HG03139 (cell line): ENCODE results near the gene DNAH17.

ENCODE experiments used
- ATAC-seq: cut with Tn5 transposase; IDR thresholded peaks from one replicate; pipeline ENCODE4 v1.9.1; 2021; ENCODE audit not compliant: unreplicated experiment

DNAH17 gene

DNA sequence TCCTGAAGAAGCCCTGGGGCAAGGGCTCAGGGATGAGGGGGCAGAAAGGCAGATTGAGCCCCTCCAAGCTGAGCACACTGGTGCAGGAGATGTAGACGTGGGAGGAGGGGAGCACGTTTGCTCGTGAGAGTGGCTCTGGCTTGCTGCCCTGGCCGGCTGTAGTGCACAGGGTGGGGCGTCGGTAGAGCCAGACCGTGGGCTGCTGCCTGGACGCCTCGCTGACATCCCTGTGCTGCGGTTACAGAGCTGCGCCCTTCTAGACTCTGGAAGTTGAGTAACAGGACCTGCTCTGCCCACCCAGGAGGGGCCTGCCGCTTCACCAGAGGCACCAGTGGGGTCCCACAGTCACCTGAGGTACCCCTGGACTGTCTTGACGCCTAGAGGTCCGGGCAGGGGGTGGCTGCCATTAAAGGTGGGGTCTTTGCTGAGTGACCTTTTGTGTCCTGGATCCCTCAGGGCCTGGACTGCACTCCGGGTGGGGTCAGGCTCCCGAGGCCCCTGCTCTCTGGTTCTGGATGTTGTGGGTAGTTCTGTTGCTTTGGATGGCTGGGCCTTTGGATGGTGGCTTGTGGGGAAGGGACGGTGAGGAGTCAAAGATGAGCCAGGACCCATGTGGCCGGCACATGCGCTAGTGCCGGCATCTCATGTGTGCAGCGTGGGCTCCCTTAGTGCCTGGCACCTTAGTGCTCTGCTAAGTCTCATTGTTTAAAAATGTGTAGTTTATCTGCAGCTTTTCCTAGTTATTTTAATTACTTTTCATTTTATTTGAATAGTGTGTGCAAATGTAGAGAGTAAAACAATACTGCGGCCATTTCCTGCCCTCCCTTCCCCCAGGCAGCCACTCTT lies 157.0 kb downstream of the DNAH17 start:
- ATAC-seq = no peak

GRCh38 chr17:78418326-78419026 lies 158.7 kb downstream of the DNAH17 start:
- no peak for ATAC-seq

DNA sequence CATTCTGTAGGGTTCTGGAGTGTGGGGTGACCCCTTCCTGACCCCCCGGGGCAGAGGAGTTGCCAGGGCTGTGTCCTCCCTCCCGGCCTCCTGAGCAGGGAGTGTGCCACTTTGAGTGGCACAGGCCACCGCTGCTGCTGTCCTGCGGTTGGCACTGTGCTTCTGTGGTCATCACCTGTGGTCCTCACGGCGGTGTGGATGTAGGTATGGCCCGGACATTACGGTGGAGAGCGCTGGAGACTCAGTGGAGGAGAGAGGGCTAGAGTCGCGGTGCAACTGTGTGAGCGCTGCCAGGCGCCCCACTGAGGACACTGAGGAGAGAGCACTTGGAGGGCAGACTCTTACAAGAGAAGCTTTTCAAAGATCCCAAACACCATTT lies 159.7 kb downstream of the DNAH17 start:
- ATAC-seq = no peak

DNA sequence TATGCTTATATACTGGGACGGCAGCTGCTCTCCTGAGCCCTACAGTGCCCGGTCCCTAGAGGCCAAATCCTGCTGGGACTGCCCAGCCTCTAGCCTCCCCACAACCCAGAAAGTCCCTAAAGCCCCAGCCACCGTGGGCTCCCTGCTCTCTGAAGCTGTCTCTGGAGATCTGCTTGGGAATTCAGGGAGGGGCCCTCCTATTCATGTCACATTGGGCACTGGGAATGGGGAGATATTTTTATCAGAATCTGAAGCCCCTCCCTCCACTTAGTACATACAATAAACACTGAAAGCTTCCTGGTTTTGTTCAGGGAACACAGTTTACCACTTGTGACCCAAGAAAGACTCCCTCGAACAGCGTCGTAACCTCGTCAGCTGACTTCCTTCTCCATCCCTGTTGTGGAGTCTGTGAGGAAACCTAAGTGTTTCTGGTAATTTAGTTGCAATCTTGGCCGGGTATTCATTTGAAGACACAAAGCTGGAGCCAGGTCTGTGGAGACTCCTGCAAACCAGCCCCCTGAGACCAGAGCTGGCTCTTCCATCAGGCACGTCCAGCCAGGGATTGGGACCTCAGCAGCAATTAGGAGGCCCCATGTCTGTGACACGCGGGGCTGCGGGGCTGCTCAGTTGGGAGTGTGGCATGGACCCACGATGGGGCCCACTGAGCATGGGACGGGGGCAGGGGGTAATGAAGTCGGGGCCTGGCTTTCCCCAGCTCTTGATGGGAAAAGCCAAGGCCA lies 160.2 kb downstream of the DNAH17 start:
- no peak for ATAC-seq

GRCh38 chr17:78415821-78416711 lies 161.1 kb downstream of the DNAH17 start:
- no peak for ATAC-seq

DNA sequence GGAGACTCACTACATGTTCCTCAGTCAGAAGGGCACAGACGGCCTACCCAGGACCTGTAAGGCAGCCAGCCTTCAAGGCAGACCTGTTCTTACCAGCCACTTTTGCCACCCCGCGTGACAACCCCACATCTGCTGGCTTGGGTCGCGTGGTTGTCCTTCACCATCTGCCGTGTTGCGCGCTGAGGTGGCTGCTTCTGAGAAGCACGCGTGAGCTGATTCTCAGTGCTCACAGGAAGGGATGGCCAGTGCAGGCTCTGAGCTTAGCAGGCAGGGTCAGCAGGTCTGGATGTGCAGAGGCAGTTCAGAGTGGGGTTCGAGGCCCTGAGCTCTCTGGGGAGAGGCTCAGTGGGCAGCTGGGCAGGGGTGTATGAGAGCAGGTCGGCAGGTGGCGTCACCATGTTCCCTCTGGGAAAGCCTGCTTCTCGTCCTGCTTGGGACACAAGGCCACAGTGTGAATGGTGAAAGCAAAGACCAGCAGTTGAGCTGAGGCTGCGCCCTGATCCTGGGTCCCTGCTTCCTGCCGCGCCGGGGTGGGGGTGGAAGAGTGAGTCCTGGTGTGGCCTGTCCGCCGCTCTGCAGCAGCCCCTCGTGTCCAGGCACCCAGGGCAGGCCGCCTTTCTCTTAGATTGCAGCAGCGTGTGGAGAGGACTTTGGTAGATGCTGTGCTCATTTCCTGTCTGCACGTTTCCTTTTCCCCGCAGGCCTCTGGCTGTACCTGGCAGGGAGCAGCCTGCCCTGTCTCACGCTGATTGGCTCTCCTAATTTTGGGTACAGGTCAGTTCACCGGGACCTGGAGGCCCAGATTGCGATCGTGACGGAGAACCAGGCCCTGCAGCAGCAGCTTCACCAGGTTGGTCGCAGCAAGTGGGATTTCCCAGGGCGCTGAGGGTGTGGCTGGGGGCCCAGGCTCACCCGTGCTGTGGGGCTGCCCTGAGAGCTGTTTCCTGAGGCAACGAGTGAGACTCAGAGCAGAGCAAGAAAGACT lies 162.7 kb downstream of the DNAH17 start:
- ATAC-seq = no peak

GRCh38 chr17:78412403-78412802 lies 164.8 kb downstream of the DNAH17 start:
- no peak for ATAC-seq

DNA sequence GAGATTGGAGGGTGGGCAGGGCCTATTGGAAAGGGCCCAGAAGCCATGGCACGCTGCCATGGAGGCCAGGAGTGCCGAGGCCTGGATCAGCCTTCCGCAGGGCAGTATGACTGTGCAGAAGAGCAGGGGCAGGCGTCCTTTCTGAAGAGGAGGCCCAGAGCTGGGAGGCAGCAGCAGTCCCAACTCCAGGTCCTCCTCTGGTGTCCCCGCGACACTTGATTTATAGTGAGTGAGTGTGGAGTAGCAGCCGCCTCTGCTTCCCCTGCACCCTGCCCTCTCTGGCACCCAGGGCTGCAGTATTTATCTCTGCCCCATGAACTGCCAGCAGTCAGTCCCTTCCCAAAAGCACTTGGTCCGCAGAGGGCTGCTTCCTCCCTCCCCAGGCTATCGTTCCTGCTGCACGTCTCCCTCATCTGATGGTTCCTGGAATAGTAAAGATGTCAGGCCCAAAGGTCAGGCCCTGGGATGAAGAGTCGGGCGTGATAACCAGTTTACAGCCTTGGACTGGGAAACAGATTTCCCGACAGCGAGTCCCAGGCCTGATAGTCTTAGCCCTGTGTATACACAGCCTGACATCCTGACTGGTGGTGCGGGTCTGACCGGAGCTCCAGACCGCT lies 165.8 kb downstream of the DNAH17 start:
- no peak for ATAC-seq

DNA sequence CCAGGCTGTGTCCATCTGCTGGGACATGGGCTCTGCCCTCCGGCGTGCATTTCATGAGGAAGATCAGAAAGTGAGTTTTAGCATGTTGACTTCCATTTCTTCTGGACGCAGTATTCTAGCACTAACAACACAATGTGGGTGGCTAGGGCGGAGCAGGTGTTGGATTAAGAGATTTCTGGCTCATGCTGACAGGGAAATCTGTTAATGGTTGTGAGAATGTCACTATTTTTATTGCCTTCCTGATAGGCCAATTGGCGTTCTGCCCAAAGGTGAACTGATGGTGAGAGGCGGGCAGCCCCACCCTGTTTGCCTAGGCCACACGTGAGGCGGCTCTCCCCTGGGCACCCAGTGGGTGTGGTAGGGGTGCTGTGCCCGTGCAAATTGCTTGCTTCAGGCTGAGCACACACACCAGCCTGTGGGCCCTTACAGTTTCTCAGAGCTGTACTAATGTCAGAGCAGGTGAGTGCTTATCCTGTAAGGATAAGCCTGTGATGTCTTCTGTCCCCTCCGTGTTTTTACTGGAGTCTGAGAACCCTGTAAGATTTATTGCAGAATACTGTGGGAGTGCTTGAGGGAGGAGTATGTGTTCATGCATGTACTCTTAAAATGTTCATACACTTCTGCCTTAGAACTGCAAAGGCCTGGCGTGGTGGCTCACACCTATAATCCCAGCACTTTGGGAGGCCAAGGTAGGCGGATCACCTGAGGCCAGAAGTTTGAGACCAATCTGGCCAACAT lies 167.8 kb downstream of the DNAH17 start:
- no peak for ATAC-seq

DNA sequence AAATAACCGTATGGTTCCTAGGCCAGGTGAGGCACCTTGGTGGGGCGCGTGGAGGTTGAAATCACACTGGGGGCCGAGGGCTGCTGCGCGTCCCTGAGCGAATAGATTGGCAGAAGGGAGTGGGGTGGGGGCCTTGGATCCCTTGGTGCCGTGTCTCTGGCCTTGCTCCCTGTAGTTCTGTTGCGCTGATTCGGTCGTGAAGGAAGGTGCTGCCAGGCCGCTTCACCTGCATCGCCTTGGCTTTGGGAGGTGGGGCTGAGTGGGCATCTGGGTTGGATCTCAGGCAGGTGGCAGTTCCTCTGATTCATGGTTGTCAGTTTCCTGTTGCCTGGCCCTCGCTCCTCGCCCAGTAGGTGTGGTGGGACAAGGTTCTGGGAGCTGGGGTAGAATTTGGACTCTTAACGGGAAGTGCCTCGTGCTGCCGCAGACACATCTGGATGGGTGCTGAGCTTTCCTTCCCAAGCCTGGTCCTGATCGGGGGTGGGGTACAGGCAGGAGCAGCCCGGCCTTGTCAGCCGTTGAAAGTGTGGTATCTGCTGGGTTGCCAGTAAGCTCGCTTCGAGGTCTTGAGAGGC lies 168.6 kb downstream of the DNAH17 start:
- ATAC-seq = no peak

- no peak for ATAC-seq
Observed at GRCh38 chr17:78407387-78408000, 169.7 kb downstream of the DNAH17 start.

DNA sequence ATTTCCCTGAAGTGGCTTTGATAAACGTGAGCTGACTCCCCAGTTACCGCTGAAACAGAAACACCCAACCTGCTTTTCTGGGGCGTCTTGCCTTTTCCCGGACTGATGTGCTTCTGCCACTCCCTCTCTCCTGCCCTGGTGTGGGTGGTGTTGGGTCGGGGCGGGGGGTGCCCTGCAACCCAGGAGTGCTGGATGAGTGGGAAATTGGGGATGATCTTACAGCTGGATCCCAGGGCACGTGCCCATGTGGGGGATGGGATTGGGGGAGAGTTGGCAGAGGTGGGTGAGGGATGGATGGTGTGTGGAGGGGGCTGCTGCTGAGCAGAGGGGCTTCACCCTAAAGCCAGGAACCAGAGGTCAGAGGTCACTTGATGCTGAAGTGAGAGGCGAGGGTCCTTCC lies 170.3 kb downstream of the DNAH17 start:
- ATAC-seq = no peak

DNA sequence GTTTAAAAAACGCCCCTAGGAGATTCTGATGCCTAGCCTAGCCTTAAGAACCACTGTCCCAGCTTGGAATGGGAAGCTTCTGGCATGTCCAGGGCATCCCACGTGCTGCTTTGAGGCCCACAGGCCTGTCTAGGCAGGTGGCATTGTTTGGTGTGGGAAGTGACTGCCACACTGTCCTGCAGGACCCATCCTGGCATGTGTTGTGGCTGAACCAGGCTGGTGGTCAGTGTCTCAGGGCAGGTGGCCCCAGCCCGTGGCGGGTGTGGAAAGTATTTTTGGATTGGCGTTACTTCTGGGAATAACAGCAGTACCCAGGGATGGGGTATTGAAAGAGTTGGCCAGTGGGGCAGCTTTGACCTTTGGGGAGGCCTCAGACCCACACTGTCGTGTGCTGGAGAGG lies 170.8 kb downstream of the DNAH17 start:
- ATAC-seq = no peak

GRCh38 chr17:78403822-78404221 lies 173.4 kb downstream of the DNAH17 start:
- no peak for ATAC-seq

- ATAC-seq = no peak
Observed at GRCh38 chr17:78401891-78402290, 175.3 kb downstream of the DNAH17 start.

DNA sequence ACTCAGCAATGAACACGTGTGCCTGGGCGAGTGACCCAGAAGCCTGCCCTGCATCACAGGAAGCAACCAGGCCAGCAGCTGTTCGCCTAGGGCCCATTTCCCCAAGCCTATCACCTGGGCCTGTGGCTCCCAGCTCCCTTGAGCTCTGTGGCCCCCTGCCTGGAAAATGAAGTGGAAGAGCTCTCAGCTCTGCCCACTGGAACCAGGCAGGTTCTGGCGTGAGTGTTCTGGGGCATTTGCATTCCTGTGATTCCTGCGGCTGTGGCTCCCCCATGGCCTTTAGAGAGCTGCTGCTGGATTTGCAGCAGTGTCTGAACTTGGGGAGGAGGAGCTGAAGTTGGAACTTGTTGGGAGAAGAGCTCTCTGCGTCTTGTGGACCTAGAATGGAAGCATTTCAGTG lies 175.9 kb downstream of the DNAH17 start:
- no peak for ATAC-seq

DNA sequence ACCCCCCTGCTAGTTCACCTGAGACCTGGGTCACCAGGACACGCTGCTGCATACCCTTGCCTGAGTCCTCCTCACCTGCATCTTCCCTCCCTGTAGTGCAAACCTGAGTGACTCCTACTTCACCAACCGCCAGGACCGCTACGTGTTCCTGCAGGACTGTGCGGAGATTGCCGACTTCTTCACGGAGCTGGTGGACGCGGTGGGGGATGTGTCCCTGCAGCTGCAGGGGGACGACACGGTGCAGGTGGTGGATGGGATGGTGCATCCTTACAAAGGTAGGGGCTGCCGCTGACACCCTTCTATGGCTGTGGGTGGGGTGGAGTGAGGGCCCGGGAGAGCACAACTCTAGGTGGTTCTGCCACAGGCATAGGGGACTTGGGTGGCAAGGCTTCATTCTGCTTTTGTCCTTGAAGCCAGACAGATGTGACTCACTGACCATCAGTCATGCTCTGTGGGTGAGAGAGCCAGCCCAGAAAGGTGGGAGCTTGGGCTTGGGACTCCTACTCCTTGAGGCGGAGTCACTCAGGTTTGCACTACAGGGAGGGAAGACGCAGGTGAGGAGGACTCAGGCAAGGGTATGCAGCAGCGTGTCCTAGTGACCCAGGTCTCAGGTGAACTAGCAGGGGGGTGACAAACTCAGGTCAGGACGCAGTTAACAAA lies 176.5 kb downstream of the DNAH17 start:
- no peak for ATAC-seq
